Small intestine (tissue), 7 donors: ENCODE results near the gene TANK. TPM values are rescaled to one million over a fixed set of nuclear protein-coding genes. Genes with fewer than 3 reads are reported as not detected.
A peak's percentile ranks its signal among the peaks of the same experiment; 100 is the strongest.

Experiments
- DNase-seq, 2 donors: peaks; one replicate each; pipeline versions ENCODE4 v3.0.0 to v3.0.0-alpha.2; 2013
- FAIRE-seq: peaks from 2 replicates; lab custom pipeline; 2012; peaks lifted over from hg19 to GRCh38; lab: Jason Lieb, UNC
- H3K27ac ChIP-seq, 3 donors: one replicate each; pipeline ENCODE4 v1.5.1; 2013; ENCODE audit warnings: low read length in 2 of 3, mild to moderate bottlenecking in 2 of 3, control low read depth in 1 of 3, inconsistent platforms in 1 of 3, low read depth in 1 of 3, moderate library complexity in 1 of 3
- H3K27me3 ChIP-seq, 3 donors: one replicate each; pipeline ENCODE4 v1.6.1; 2013; ENCODE audit warnings: low read length in 3 of 3, inconsistent platforms in 1 of 3; ENCODE audit not compliant: control insufficient read depth in 3 of 3, insufficient read depth in 3 of 3
- H3K36me3 ChIP-seq, 3 donors: one replicate each; pipeline ENCODE4 v1.6.1; 2013; ENCODE audit warnings: low read length in 3 of 3, inconsistent platforms in 1 of 3, low read depth in 1 of 3, mild to moderate bottlenecking in 1 of 3, moderate library complexity in 1 of 3; ENCODE audit not compliant: control insufficient read depth in 3 of 3, insufficient read depth in 2 of 3
- H3K4me1 ChIP-seq, 3 donors: one replicate each; pipeline ENCODE4 v1.6.1; 2013; ENCODE audit warnings: low read length in 2 of 3, inconsistent platforms in 1 of 3, low read depth in 1 of 3, mild to moderate bottlenecking in 1 of 3, moderate library complexity in 1 of 3; ENCODE audit not compliant: control insufficient read depth in 3 of 3, insufficient read depth in 2 of 3
- H3K4me3 ChIP-seq, 3 donors: one replicate each; pipeline ENCODE4 v1.5.1; 2013; ENCODE audit warnings: low read length in 3 of 3, control low read depth in 1 of 3, inconsistent platforms in 1 of 3, low read depth in 1 of 3, mild to moderate bottlenecking in 1 of 3, moderate library complexity in 1 of 3
- H3K9me3 ChIP-seq, 2 donors: one replicate each; pipeline ENCODE4 v1.6.1; 2013; ENCODE audit warnings: low read depth in 1 of 2, low read length in 1 of 2; ENCODE audit not compliant: control insufficient read depth in 2 of 2, insufficient read depth in 1 of 2
- WGBS, 3 donors: extraction: QIAGEN DNeasy Blood & Tissue Kit; methylation state at CpG; one replicate each; pipeline ENCODE4 v1.1.7; 2013; 5-methylcytosine and 5-hydroxymethylcytosine counted together
- polyA plus RNA-seq, 4 donors: library from polyadenylated mRNA; stranded (reverse) in 3 of 4; unstranded in 1 of 4; fragments of 200-250 nt in 3 of 4; fragments of 120-200 nt in 1 of 4; gene quantifications; one replicate each; pipeline versions ENCODE4 v1.2.1 to v1.2.3, GENCODE V29; 2013
- donor health status: healthy with polysubstance abuse.
- donor health status: control.
- donor health status: control.
- donor health status: Bipolar disorder and iron deficiency.
- donor health status: healthy.

Gene TANK
- polyA plus RNA-seq, 4 donors: 27.7 to 54.8 (median 37.1) TPM

DNA sequence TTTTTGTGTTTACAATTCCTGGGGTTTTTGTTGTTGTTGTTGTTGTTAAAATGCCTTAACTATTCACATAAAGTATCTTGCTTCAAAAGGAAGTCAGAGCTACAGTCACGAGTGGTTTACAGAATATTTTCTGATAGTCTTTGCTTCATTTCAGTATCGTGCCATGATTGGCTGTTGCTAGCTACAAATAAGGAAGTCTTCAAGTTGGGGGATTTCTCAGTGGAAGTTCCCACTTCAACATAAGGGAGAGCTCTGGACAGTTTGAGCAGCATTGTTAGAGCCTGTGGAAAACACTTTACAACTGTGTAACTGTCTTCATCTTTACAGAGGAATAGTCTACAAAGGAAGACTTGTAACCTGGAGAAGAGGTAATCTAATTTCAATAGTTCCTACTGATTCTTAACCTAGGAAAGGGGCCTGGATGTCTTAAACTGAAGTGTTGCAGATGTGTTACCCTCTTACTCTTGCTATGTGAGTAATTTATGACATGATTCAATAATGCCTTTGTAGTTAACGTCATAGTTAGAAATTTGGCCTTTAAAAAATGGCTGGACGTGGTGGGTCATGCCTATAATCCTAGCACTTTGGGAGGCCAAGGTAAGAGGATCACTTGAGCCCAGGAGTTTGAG lies 23.4 kb upstream of the TANK start:
- Histone ChIP-seq H3K27ac (peak overlapping the region; percentile 17 to 85 (median 41)), H3K27me3 (no peaks in the 10 kb centered on the region), H3K36me3 (no peaks in the 10 kb centered on the region), H3K9me3 (no peaks in the 10 kb centered on the region), H3K4me1 (peaks cover 0 to 5% (median 2%) of the 10 kb centered on the region in 3 donors), H3K4me3 (peak overlapping the region in 2 of 3 donors; percentile 19 to 28)
- 31 to 65% (median 48%) methylated on average over 4 of the region's 4 CpGs for WGBS, 3 donors
- FAIRE-seq (no peak), DNase-seq (peak; percentile 31 to 41)

DNA sequence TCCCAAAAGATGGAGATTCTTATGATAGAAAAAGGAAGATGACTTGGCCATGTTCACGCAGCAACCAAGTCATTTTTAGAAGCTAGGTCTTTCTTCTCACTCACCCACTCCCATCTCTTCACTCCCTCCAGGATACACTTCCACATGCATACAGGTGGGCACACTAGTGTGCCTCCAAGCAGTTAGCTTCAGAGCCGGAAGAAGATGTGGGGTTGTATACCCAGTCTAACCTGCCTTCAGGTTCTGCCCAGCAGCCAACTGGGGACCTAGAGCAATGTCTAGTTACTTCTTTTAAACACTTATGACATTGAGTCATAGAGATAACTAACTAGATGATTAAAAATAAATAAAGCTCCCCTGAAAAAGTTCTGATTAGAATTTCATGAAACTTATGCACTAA lies 21.8 kb upstream of the TANK start:
- Histone ChIP-seq H3K27ac (peak overlapping the region in 2 of 3 donors; percentile 24 to 47), H3K27me3 (no peaks in the 10 kb centered on the region), H3K9me3 (no peaks in the 10 kb centered on the region), H3K4me3 (peak overlapping the region in 1 of 3 donors; percentile 17), H3K36me3 (no peaks in the 10 kb centered on the region), H3K4me1 (peaks cover 0 to 5% (median 2%) of the 10 kb centered on the region in 3 donors)
- no peak for DNase-seq
- WGBS, 3 donors: 65 to 75% (median 69%) methylated on average over 2 of the region's 2 CpGs
- no peak for FAIRE-seq

DNA sequence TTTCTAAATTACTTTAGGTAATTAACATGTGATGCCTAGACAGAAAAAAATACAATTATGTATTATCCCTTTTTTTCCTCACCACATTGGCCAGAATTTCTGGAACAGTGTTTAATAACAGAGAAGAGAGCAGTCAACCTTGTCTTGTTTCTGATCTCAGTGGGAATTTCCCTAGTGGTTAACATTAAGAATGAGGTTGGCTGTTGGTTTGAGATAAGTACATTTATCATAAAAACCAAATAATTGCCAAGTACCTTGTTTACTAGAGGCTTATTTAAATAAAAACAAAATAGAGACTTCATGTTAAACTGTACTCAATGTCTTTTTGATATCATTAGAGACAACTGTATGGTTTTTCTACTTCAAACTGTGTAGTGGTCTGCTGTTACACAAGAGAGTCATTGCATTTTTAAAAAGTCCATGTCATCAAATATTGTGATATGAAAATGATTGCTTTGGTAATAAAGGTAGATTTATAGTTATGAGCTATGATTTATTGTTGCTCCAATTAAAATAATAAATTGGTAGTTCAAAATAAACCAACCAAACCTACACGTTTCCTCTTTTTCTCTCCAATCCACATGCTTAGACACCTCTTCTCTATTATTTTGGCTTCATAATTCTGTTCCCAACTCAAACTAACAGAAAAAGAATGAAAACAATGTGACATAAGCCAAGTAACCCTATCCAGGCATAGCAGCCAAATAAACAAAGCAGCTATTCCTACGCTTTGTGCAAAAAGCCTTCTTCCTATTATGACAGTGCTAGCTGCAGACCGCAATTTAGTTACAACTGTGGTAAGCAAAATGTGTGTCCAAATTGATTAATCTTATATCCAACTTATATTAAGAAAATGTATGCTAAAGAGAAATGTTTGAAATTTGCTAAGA lies 20.9 kb upstream of the TANK start:
- Histone ChIP-seq H3K4me3 (no peak overlapping the region), H3K4me1 (peaks cover 0 to 5% (median 2%) of the 10 kb centered on the region in 3 donors), H3K9me3 (no peaks in the 10 kb centered on the region), H3K27me3 (no peaks in the 10 kb centered on the region), H3K27ac (no peak overlapping the region), H3K36me3 (no peaks in the 10 kb centered on the region)
- FAIRE-seq: peak; percentile 41
- WGBS, 3 donors: 35 to 74% (median 61%) methylated on average over 3 of the region's 3 CpGs
- no peak for DNase-seq

GRCh38 chr2:161141033-161141432 lies 19.2 kb upstream of the TANK start:
- DNase-seq (no peak), FAIRE-seq (no peak)
- H3K9me3 ChIP-seq: no peaks in the 10 kb centered on the region
- no peak overlapping the region for H3K27ac ChIP-seq
- H3K27me3 ChIP-seq: no peaks in the 10 kb centered on the region
- WGBS, 3 donors: 74 to 83% (median 77%) methylated on average over 2 of the region's 2 CpGs
- no peaks in the 10 kb centered on the region for H3K36me3 ChIP-seq
- H3K4me1 ChIP-seq: peaks cover 0 to 3% (median 0%) of the 10 kb centered on the region in 3 donors
- no peak overlapping the region for H3K4me3 ChIP-seq

DNA sequence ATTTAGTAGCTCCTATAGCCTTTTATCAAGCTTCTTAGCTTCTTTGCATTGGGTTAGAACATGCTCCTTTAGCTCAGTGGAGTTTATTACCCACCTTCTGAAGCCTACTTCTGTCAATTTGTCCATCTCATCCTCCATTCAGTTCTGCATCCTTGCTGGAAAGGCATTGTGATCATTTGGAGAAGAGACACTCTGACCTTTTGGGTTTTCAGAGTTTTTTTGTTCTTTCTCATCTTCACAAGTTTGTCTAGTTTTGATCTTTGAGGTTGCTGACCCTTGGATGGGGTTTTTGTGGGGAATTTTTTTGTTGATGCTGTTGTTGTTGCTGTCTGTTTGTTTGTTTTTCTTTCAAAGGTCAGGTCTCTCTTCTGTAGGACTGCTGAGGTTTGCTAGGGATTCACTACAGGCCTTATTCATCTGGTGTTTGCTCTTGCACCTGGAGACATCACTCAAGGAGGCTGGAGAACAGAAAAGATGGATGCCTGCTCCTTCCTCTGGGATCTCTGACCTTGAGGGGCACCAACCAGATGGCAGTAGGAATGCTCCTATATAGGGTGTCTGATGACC lies 13.9 kb upstream of the TANK start:
- FAIRE-seq: no peak
- Histone ChIP-seq H3K36me3 (no peaks in the 10 kb centered on the region), H3K27ac (no peak overlapping the region), H3K27me3 (no peaks in the 10 kb centered on the region), H3K9me3 (peaks cover 0 to 5% of the 10 kb centered on the region in 2 donors), H3K4me3 (no peak overlapping the region), H3K4me1 (no peaks in the 10 kb centered on the region)
- DNase-seq: no peak

DNA sequence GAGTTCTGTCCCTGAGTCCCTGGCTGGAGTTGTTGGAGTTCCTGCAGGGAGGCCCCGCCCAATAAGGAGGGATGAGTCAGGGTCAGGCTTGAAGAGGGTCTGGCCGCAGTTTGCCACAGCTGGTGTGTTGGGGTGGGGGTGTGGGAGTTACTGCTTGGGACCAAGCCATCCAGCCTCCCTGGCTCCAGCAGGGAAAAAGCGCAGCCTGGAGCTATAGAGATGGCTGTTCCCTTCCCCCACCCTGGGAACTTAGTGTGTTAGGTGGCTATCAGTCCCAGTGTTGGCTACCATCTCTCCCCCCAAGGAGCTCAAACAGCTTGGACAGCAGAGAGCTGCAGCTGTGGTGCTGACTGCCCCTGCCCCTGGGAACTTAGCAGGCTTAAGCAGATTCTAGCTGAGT lies 13.2 kb upstream of the TANK start:
- Histone ChIP-seq H3K9me3 (peaks cover 0 to 5% of the 10 kb centered on the region in 2 donors), H3K27me3 (no peaks in the 10 kb centered on the region), H3K36me3 (no peaks in the 10 kb centered on the region), H3K27ac (no peak overlapping the region), H3K4me3 (no peak overlapping the region), H3K4me1 (no peaks in the 10 kb centered on the region)
- DNase-seq: no peak
- no peak for FAIRE-seq
- 82 to 96% (median 88%) methylated on average over 3 of the region's 3 CpGs for WGBS, 3 donors

- Histone ChIP-seq H3K4me1 (no peaks in the 10 kb centered on the region), H3K27ac (no peak overlapping the region), H3K36me3 (no peaks in the 10 kb centered on the region), H3K9me3 (peaks cover 0 to 5% of the 10 kb centered on the region in 2 donors), H3K4me3 (no peak overlapping the region), H3K27me3 (no peaks in the 10 kb centered on the region)
- FAIRE-seq (no peak), DNase-seq (no peak)
- 90 to 97% (median 92%) methylated on average over 1 of the region's 1 CpG for WGBS, 3 donors
Observed at GRCh38 chr2:161147856-161148255, 12.4 kb upstream of the TANK start.

- peaks cover 0 to 5% of the 10 kb centered on the region in 2 donors for H3K9me3 ChIP-seq
- 93 to 98% (median 96%) methylated on average over 4 of the region's 4 CpGs for WGBS, 3 donors
- H3K4me1 ChIP-seq: no peaks in the 10 kb centered on the region
- H3K4me3 ChIP-seq: no peak overlapping the region
- DNase-seq (no peak), FAIRE-seq (no peak)
- no peak overlapping the region for H3K27ac ChIP-seq
- no peaks in the 10 kb centered on the region for H3K36me3 ChIP-seq
- H3K27me3 ChIP-seq: no peaks in the 10 kb centered on the region
Observed at GRCh38 chr2:161150704-161151103, 9.5 kb upstream of the TANK start.
